HEK293 (cell line): ENCODE data around the gene NPC2.

Source experiments
- KLF1 ChIP-seq: fragments of 450-650 bp; formaldehyde crosslinking; IDR thresholded peaks from 2 replicates; pipeline ENCODE4 v1.5.1; 2016; ENCODE audit warnings: missing biosample characterization, missing genetic modification characterization
- TCF7L2 ChIP-seq: IDR thresholded peaks from 2 replicates; pipeline ENCODE4 v1.6.1; 2011; ENCODE audit warnings: low read depth, mild to moderate bottlenecking, inconsistent platforms, low read length, moderate library complexity, borderline replicate concordance
- ZFP69B ChIP-seq: fragments of 450-650 bp; formaldehyde crosslinking; IDR thresholded peaks from 2 replicates; pipeline ENCODE4 v1.5.1; 2016; ENCODE audit warnings: missing biosample characterization, missing genetic modification characterization
- ZNF274 ChIP-seq, 2 experiments: fragments of 200-500 bp in 1 of 2; fragments of 450-650 bp in 1 of 2; sonication (Bioruptor generic) in 1 of 2; formaldehyde crosslinking in 1 of 2; IDR thresholded peaks; 2 replicates each; pipeline versions ENCODE4 v1.5.1 to v1.6.1; 2014 to 2016; ENCODE audit warnings: borderline replicate concordance in 1 of 2, inconsistent platforms in 1 of 2, low read length in 1 of 2, missing biosample characterization in 1 of 2, missing genetic modification characterization in 1 of 2
- ZNF549 ChIP-seq: fragments of 450-650 bp; IDR thresholded peaks from 2 replicates; pipeline ENCODE4 v1.5.1; 2018; ENCODE audit warnings: missing biosample characterization, missing genetic modification characterization, mild to moderate bottlenecking, inconsistent platforms, moderate library complexity
- TF ChIP-seq, protein P1 (sequence below): fragments of 450-650 bp; formaldehyde crosslinking; IDR thresholded peaks from 2 replicates; pipeline ENCODE4 v1.5.1; 2016; ENCODE audit warnings: missing biosample characterization, missing genetic modification characterization
- TF ChIP-seq, protein P2 (sequence below): fragments of 450-650 bp; formaldehyde crosslinking; IDR thresholded peaks from 2 replicates; pipeline ENCODE4 v1.5.1; 2016; ENCODE audit warnings: missing biosample characterization, missing genetic modification characterization
- TF ChIP-seq, protein P3 (sequence below): fragments of 450-650 bp; formaldehyde crosslinking; IDR thresholded peaks from 2 replicates; pipeline ENCODE4 v1.5.1; 2016; ENCODE audit warnings: missing biosample characterization, missing genetic modification characterization
- TF ChIP-seq, protein P4 (sequence below): fragments of 450-650 bp; formaldehyde crosslinking; IDR thresholded peaks from 2 replicates; pipeline ENCODE4 v1.5.1; 2016; ENCODE audit warnings: missing biosample characterization, missing genetic modification characterization

DNA sequence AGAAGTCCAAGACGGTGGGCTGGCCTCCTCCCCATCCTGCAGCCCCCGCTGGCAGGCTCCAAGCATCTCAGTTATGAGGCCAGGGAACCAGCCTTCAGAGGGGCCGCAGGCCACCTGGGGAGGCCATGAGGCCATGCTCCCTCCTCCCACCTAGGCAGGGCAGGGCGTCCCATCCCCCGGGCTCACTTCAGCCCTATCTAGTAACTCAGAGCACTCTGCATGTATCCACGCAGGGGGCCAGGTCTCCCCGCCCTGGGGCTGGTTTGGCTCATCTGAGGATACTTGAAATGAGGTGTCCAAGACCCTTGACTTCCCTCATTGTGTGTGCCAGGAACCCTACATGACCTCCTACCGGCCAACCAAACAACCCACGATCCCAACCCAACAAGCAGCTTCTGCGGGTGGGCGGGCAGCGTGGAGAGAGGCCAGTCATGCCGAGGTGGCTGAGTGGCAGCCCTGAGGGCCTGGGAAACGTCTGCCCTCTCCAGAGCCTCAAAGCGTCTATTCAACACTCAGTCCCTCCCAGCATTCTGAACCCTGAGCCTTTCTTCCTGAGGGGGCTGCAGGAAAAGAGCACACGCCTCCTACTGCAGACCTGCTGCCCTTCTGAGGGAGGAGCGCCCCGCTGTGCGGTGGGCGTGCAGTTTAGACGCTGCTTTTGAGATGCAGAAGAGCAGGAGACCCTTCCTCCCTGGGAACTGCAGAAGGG, 17.3 kb upstream of the NPC2 start:
- TF ChIP-seq, protein P1, sequence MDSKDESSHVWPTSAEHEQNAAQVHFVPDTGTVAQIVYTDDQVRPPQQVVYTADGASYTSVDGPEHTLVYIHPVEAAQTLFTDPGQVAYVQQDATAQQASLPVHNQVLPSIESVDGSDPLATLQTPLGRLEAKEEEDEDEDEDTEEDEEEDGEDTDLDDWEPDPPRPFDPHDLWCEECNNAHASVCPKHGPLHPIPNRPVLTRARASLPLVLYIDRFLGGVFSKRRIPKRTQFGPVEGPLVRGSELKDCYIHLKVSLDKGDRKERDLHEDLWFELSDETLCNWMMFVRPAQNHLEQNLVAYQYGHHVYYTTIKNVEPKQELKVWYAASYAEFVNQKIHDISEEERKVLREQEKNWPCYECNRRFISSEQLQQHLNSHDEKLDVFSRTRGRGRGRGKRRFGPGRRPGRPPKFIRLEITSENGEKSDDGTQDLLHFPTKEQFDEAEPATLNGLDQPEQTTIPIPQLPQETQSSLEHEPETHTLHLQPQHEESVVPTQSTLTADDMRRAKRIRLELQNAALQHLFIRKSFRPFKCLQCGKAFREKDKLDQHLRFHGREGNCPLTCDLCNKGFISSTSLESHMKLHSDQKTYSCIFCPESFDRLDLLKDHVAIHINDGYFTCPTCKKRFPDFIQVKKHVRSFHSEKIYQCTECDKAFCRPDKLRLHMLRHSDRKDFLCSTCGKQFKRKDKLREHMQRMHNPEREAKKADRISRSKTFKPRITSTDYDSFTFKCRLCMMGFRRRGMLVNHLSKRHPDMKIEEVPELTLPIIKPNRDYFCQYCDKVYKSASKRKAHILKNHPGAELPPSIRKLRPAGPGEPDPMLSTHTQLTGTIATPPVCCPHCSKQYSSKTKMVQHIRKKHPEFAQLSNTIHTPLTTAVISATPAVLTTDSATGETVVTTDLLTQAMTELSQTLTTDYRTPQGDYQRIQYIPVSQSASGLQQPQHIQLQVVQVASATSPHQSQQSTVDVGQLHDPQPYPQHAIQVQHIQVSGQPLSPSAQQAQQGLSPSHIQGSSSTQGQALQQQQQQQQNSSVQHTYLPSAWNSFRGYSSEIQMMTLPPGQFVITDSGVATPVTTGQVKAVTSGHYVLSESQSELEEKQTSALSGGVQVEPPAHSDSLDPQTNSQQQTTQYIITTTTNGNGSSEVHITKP: no peak
- TF ChIP-seq ZFP69B (no peak), TCF7L2 (no peak), ZNF549 (no peak), ZNF274 (IDR thresholded peaks at IDR 0.05; ENCODE audit: low read length) (no peak), ZNF274 (tag by site-specific recombination; IDR thresholded peaks at IDR 0.05; ENCODE audit: borderline replicate concordance) (no peak), KLF1 (tag by site-specific recombination) (no peak)
- TF ChIP-seq, protein P2, sequence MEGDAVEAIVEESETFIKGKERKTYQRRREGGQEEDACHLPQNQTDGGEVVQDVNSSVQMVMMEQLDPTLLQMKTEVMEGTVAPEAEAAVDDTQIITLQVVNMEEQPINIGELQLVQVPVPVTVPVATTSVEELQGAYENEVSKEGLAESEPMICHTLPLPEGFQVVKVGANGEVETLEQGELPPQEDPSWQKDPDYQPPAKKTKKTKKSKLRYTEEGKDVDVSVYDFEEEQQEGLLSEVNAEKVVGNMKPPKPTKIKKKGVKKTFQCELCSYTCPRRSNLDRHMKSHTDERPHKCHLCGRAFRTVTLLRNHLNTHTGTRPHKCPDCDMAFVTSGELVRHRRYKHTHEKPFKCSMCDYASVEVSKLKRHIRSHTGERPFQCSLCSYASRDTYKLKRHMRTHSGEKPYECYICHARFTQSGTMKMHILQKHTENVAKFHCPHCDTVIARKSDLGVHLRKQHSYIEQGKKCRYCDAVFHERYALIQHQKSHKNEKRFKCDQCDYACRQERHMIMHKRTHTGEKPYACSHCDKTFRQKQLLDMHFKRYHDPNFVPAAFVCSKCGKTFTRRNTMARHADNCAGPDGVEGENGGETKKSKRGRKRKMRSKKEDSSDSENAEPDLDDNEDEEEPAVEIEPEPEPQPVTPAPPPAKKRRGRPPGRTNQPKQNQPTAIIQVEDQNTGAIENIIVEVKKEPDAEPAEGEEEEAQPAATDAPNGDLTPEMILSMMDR (tag by site-specific recombination): no peak
- TF ChIP-seq, protein P3, sequence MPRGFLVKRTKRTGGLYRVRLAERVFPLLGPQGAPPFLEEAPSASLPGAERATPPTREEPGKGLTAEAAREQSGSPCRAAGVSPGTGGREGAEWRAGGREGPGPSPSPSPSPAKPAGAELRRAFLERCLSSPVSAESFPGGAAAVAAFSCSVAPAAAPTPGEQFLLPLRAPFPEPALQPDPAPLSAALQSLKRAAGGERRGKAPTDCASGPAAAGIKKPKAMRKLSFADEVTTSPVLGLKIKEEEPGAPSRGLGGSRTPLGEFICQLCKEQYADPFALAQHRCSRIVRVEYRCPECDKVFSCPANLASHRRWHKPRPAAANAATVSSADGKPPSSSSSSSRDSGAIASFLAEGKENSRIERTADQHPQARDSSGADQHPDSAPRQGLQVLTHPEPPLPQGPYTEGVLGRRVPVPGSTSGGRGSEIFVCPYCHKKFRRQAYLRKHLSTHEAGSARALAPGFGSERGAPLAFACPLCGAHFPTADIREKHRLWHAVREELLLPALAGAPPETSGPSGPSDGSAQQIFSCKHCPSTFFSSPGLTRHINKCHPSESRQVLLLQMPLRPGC (tag by site-specific recombination): no peak
- TF ChIP-seq, protein P4, sequence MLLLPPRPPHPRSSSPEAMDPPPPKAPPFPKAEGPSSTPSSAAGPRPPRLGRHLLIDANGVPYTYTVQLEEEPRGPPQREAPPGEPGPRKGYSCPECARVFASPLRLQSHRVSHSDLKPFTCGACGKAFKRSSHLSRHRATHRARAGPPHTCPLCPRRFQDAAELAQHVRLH (tag by site-specific recombination): no peak
